Activated T-cell treated with anti-CD3 and anti-CD28 coated beads, Interleukin-2, amount 50 U/mL, for 4 hours (primary cell): Measurements from ENCODE around the gene HNRNPH2. TPM values are rescaled to one million over a fixed set of nuclear protein-coding genes. Genes with fewer than 3 reads are reported as not detected.
A peak's percentile ranks its signal among the peaks of the same experiment; 100 is the strongest.

ENCODE experiments used
- ATAC-seq, 2 donors: fragments of 200-7000 bp; cut with Tn5 transposase; one replicate each; pipeline ENCODE4 v1.10.0; 2021
- DNase-seq: peaks from one replicate; pipeline ENCODE4 v3.0.0-alpha.2; 2020
- H3K27me3 Mint-ChIP-seq: one replicate; pipeline ENCODE4 v1.8.0; 2021; ENCODE audit warnings: low read depth, mixed read lengths
- H3K36me3 Mint-ChIP-seq: one replicate; pipeline ENCODE4 v1.8.0; 2022; ENCODE audit warnings: mixed read lengths; ENCODE audit not compliant: insufficient read depth
- H3K4me1 Mint-ChIP-seq: one replicate; pipeline ENCODE4 v1.8.0; 2021; ENCODE audit warnings: low read depth, mixed read lengths
- H3K4me3 Mint-ChIP-seq: one replicate; pipeline ENCODE4 v1.8.0; 2021; ENCODE audit warnings: mild to moderate bottlenecking, moderate library complexity, mixed read lengths
- H3K9me3 Mint-ChIP-seq: one replicate; pipeline ENCODE4 v1.8.0; 2021; ENCODE audit warnings: mixed read lengths
- total RNA-seq, 3 donors: library from RNA; stranded (reverse); gene quantifications; one replicate each; pipeline ENCODE4 v1.2.1, GENCODE V29; 2021

Gene HNRNPH2
- 10 to 100 TPM; 25.3 to 28.7 (median 26.5) TPM for total RNA-seq

- no peaks in the 10 kb centered on the region for H3K27me3 Mint-ChIP-seq
- peak within 1 kb of the TSS; percentile 95 for H3K4me3 Mint-ChIP-seq
- DNase-seq (peak; percentile 80), ATAC-seq (peak; percentile 94 to 95)
- H3K4me1 Mint-ChIP-seq = peaks cover 23% of the 10 kb centered on the region
- no peaks in the 10 kb centered on the region for H3K9me3 Mint-ChIP-seq
- peaks cover 14% of the 10 kb centered on the region for H3K36me3 Mint-ChIP-seq
These were observed at the start of gene HNRNPH2, which contains the start of gene GLA for GRCh38 chrX:101407748-101408531. Gene HNRNPH2 (plus strand): TSS chrX:101408222. CDS start chrX:101411989, 3,767 bp downstream. Gene GLA (minus strand): TSS chrX:101407925. CDS start chrX:101407903, 22 bp downstream.

- no peaks in the 10 kb centered on the region for H3K4me1 Mint-ChIP-seq
- H3K9me3 Mint-ChIP-seq = no peaks in the 10 kb centered on the region
- H3K4me3 Mint-ChIP-seq = no peak overlapping the region
- H3K27me3 Mint-ChIP-seq = no peaks in the 10 kb centered on the region
- H3K36me3 Mint-ChIP-seq = no peaks in the 10 kb centered on the region
- DNase-seq (no peak), ATAC-seq (no peak)
These were observed 48.1 kb upstream of the HNRNPH2 start for GRCh38 chrX:101359966-101360365.

GRCh38 chrX:101360390-101360789 lies 47.6 kb upstream of the HNRNPH2 start:
- H3K9me3 Mint-ChIP-seq = no peaks in the 10 kb centered on the region
- H3K4me3 Mint-ChIP-seq = no peak overlapping the region
- no peaks in the 10 kb centered on the region for H3K27me3 Mint-ChIP-seq
- H3K36me3 Mint-ChIP-seq = no peaks in the 10 kb centered on the region
- DNase-seq (no peak), ATAC-seq (no peak)
- no peaks in the 10 kb centered on the region for H3K4me1 Mint-ChIP-seq

- Mint-ChIP-seq H3K4me3 (no peak overlapping the region), H3K27me3 (no peaks in the 10 kb centered on the region), H3K9me3 (no peaks in the 10 kb centered on the region), H3K36me3 (no peaks in the 10 kb centered on the region), H3K4me1 (no peaks in the 10 kb centered on the region)
- no peak for DNase-seq
- ATAC-seq = no peak
These were observed 45.9 kb upstream of the HNRNPH2 start for GRCh38 chrX:101362116-101362515.

GRCh38 chrX:101362757-101363156 lies 45.3 kb upstream of the HNRNPH2 start:
- ATAC-seq (no peak), DNase-seq (no peak)
- Mint-ChIP-seq H3K4me3 (no peak overlapping the region), H3K27me3 (no peaks in the 10 kb centered on the region), H3K9me3 (no peaks in the 10 kb centered on the region), H3K36me3 (no peaks in the 10 kb centered on the region), H3K4me1 (no peaks in the 10 kb centered on the region)

GRCh38 chrX:101365301-101365795 lies 42.7 kb upstream of the HNRNPH2 start:
- Mint-ChIP-seq H3K9me3 (no peaks in the 10 kb centered on the region), H3K36me3 (no peaks in the 10 kb centered on the region), H3K4me3 (no peak overlapping the region), H3K4me1 (no peaks in the 10 kb centered on the region), H3K27me3 (no peaks in the 10 kb centered on the region)
- DNase-seq (no peak), ATAC-seq (no peak)

- H3K9me3 Mint-ChIP-seq = no peaks in the 10 kb centered on the region
- no peaks in the 10 kb centered on the region for H3K27me3 Mint-ChIP-seq
- ATAC-seq (no peak), DNase-seq (no peak)
- no peaks in the 10 kb centered on the region for H3K36me3 Mint-ChIP-seq
- H3K4me1 Mint-ChIP-seq = peaks cover 2% of the 10 kb centered on the region
- no peak overlapping the region for H3K4me3 Mint-ChIP-seq
These were observed 39.2 kb upstream of the HNRNPH2 start for GRCh38 chrX:101368800-101369199.

GRCh38 chrX:101369687-101370086 lies 38.3 kb upstream of the HNRNPH2 start:
- DNase-seq = no peak
- Mint-ChIP-seq H3K36me3 (no peaks in the 10 kb centered on the region), H3K27me3 (no peaks in the 10 kb centered on the region), H3K9me3 (no peaks in the 10 kb centered on the region), H3K4me3 (no peak overlapping the region), H3K4me1 (peaks cover 2% of the 10 kb centered on the region)
- no peak for ATAC-seq

GRCh38 chrX:101370888-101371504 lies 37.0 kb upstream of the HNRNPH2 start:
- H3K4me1 Mint-ChIP-seq = peaks cover 2% of the 10 kb centered on the region
- no peaks in the 10 kb centered on the region for H3K36me3 Mint-ChIP-seq
- no peak for DNase-seq

GRCh38 chrX:101377547-101377946 lies 30.5 kb upstream of the HNRNPH2 start:
- ATAC-seq (no peak), DNase-seq (no peak)
- no peak overlapping the region for H3K4me3 Mint-ChIP-seq
- H3K9me3 Mint-ChIP-seq = no peaks in the 10 kb centered on the region
- no peaks in the 10 kb centered on the region for H3K4me1 Mint-ChIP-seq
- H3K36me3 Mint-ChIP-seq = no peaks in the 10 kb centered on the region
- no peaks in the 10 kb centered on the region for H3K27me3 Mint-ChIP-seq

More at GRCh38 chrX:101370888-101371504, 37.0 kb upstream of the HNRNPH2 start:
- no peaks in the 10 kb centered on the region for H3K9me3 Mint-ChIP-seq
- no peak overlapping the region for H3K4me3 Mint-ChIP-seq
- no peaks in the 10 kb centered on the region for H3K27me3 Mint-ChIP-seq
- ATAC-seq = no peak

GRCh38 chrX:101383679-101384205 lies 24.3 kb upstream of the HNRNPH2 start:
- Mint-ChIP-seq H3K4me3 (no peak overlapping the region), H3K9me3 (no peaks in the 10 kb centered on the region), H3K36me3 (no peaks in the 10 kb centered on the region), H3K4me1 (peaks cover 1% of the 10 kb centered on the region), H3K27me3 (no peaks in the 10 kb centered on the region)
- no peak for ATAC-seq
- no peak for DNase-seq

GRCh38 chrX:101385026-101385684 lies 22.9 kb upstream of the HNRNPH2 start:
- DNase-seq (no peak), ATAC-seq (no peak)
- Mint-ChIP-seq H3K4me3 (peak overlapping the region; percentile 66), H3K9me3 (no peaks in the 10 kb centered on the region), H3K27me3 (no peaks in the 10 kb centered on the region), H3K4me1 (peaks cover 1% of the 10 kb centered on the region), H3K36me3 (no peaks in the 10 kb centered on the region)

- Mint-ChIP-seq H3K4me1 (peaks cover 5% of the 10 kb centered on the region), H3K36me3 (peaks cover 1% of the 10 kb centered on the region), H3K4me3 (peak within 1 kb of the TSS; percentile 66), H3K9me3 (no peaks in the 10 kb centered on the region), H3K27me3 (no peaks in the 10 kb centered on the region)
- DNase-seq (no peak), ATAC-seq (no peak)
These were observed 22.1 kb upstream of the HNRNPH2 start, which contains the start of gene BTK for GRCh38 chrX:101385795-101386541. Gene BTK (minus strand): TSS chrX:101386191. CDS start chrX:101375284, 10,907 bp downstream.

GRCh38 chrX:101386542-101386885 lies 21.5 kb upstream of the HNRNPH2 start:
- peaks cover 5% of the 10 kb centered on the region for H3K4me1 Mint-ChIP-seq
- no peak for DNase-seq
- ATAC-seq = no peak
- no peaks in the 10 kb centered on the region for H3K9me3 Mint-ChIP-seq
- peaks cover 7% of the 10 kb centered on the region for H3K36me3 Mint-ChIP-seq
- no peaks in the 10 kb centered on the region for H3K27me3 Mint-ChIP-seq
- peak overlapping the region; percentile 63 for H3K4me3 Mint-ChIP-seq
